NCI-H1048 (cell line): ENCODE data around the gene CAV3.

Source experiments
- DNase-seq: peaks from one replicate; lab custom pipeline; 2025; lab: John Stamatoyannopoulos, UW

Gene CAV3

DNA sequence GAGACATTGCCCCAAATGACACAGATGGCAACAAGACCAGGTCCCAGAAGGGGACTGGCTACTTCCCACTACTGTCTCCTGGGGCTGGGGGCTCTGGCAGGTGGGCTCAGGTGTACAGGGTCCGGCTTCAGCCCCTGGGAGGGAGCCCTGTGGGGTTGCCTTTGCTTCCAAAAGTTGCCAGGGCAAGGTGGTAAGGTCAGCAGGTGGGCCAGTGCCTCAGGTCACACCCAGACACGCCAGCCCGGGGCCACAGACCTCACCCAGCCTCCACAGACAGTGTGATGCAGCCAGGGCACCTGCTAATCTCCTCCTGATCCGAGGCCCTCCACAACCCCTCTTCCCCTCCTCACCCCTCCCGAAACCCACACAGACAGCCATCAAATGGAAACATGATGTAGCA is 28.3 kb downstream of the CAV3 start:
- no peak for DNase-seq

DNA sequence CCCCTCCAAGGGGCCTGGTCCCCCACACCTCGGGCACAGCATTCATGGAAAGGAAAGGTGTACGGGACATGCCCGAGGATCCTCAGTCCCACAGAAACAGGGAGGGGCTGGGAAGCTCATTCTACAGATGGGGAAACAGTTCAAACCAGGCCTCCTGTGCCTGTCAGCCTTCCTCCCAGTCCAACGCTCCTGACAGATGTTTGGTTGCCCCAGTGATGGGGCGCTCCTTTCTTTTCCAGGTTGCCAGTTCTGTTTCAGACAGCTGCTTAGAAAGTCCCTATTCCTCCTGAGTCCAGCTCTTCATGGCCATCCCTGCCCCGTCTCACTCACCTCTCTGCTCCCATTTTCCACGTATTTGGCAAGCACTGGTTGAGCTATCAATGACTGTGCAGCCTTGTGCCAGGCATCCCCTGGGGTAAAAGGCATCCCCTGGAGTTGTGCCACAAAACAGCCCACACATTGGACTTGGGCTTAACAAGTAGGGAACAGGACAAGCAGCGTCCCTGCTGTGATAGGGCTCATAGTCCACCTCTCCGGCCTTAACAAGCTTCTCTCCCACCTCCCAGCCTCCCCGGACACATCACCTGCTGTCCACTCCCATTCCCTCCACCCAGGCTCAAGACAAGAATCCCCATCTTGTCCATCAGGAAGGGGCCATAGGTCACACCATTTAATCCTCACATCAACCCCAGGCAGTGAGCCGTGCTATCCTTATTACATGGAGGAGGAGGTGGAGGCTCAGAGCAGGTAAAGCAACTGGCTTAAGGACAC is 29.2 kb downstream of the CAV3 start:
- DNase-seq = no peak

DNA sequence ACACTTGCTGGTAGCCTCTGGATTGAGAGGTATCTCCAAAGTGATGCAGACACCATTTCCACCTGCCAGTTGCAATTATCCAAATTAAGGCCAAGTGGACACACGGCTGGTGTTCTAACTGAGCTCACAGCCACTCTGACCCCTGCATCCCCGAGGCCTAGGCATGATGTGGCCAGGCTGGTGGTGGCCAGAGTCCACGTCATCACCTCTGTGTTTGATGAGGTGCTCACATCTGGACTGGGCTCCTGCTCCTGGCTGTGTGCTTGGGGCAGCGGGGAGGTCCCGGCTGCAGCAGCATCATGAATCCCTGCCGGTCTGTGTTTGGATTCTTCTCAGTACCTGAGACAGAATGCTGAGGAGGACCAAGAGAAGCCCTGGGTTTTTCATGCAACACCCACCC is 30.9 kb downstream of the CAV3 start:
- DNase-seq = no peak

DNA sequence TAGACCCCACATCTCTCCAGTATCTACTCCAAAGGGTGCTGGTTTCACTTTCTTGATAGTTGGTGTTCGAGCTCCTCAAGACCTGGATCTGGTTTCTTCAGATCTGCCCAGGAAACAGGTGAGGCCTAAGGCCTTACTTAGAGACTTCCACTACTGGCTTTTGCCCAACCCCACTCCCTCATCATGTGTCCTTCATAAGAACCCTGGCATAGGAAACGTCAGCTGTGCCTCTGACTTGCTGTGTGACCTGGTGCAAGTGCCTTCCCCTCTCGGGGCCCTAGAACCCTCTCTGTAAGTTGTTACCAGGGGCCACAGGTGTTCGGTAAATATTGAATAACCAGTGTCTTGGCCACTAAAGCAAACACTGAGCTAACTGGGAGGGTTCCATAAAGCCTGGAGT is 31.9 kb downstream of the CAV3 start:
- no peak for DNase-seq

DNA sequence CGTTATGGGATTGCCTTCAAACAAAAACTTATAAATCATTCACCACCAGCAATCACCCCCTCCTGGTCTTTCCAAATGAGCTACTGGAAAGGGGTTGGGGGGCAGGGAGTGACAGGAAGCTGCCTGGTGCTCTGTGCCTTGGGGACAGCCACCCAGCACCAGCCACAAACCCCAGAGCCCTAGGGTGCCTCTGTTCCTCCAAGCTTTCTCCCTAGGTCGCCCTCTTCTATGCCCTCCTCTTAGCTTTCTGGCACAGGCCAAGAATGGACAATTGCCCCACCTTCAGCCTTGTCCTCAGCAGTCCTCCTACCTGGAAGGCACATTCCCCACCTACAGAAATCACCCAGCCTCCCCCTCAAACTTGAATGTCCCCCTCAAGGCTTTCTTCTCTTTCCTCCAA is 32.5 kb downstream of the CAV3 start:
- no peak for DNase-seq

DNA sequence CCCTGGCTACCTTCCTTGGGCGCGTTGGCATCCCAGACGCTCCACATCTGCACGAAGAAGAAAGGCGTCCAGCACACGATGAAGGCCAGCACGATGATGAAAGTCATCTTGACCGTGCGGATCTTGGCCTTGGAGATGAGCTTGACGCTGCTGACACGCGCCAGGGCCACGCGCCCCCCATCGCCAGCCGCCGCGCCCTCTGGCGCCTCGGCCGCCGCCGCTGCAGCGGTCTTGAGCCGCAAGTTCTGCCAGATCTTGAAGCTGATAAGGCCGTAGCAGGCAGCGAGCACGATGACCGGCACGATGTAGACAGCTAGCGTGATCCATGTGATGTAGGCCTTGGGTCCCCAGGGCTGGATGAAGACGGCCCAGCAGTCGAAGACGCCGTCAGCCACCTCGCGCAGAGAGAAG is 33.7 kb downstream of the CAV3 start:
- no peak for DNase-seq

DNA sequence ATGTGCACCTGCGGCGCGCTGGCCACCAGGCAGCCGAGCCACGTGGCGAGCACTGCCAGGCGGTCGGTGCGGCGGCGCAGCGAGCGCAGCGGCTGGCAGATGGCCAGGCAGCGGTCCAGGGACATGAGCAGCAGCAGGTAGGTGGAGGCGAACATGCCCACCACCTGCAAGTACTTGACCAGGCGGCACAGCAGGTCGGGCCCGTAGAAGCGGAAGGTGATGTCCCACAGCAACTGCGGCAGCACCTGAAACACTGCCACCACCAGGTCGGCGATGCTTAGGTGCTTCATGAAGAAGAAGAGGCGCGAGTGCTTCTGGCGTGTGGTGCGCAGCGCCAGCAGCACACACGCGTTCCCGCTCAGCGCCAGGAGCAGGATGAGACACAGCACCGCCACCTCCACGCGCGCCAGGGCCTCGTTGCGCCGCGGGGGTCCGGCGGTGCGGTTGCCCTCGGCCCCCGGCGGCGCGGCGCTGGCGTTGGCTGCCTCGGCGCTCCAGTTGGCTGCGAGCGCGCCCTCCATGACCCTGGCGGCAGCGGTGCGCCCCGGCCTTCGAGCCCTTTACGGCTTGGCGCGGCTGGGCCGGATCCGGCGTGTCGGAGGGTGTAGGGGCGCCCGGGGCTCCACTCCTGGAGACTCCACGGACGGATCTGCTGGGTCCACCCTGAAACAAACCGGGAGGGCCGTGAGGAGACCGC is 34.2 kb downstream of the CAV3 start:
- no peak for DNase-seq

DNA sequence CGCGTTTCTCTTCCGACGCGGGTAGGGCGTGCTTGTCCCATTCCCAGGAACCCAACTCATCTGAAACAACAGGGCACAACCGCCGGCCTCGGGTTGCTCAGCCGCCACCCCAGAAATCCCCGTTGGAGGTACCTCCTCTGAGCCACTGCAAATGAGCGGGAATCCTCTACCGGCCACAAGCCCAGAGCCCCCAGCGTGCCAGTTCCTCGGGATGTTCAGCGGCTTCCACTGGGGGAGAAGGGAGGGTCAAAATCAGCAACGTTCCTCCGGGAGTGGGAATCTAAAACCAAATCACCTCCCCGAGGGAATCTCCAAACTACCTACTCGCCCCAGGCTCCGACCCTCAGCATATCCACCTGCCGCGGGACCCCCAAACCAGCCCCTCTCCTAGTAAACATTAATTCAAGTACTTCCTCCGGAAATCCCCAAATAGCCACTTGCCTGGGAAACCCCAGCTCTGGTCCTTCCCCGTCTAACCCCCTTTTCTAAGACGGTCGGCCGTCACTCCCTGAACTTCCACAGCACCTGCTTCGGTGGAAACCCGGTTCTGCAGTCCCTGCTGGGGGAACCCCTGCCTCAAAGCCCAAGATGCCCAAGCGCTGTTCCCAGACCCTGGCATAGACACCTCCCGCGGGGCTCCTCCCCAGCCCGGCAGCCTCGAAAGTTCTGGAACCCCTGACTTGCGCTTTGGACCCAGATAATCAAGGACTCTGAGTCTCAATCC is 34.9 kb downstream of the CAV3 start:
- DNase-seq = no peak

DNA sequence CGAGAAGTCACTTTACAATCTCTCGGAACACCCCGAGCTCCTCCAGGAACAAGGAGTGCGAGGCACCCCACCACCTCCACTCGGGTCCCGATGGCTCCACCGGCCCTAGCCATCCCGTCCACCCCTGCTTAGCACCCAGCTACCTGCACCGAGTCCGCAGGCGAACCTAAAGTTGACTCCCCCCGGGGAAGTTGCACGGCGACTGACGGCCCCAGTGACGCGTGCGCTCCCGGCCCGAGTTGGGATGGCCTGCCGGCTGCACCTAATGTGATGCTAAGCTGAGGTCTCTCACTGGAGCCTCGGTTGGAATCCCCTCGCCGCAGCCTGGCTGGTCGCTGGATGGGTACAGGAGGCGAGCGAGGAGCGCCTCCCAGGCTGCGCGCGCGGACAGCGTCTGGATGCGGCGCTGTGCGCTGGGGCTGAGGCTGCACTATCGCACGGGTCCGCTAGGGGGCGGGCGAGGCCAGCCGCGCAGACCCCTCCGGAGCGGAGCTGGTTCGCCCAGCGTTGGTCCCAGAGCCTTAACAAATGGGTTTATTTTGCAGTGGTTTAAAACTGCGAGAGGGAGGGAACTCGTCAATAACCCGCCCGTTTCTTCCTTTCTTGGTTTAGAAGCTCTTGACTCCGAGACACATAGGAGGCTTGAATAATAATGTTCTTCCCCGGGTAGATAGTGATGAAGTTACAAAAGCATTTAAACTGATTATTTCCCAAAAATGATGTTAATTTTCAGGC is 35.7 kb downstream of the CAV3 start, which contains the start of gene OXTR:
TSS of gene OXTR (minus strand) at position 526 of the 735 bp plus-strand sequence. CDS start 1,426 bp downstream, outside the sequence.
- DNase-seq = no peak

DNA sequence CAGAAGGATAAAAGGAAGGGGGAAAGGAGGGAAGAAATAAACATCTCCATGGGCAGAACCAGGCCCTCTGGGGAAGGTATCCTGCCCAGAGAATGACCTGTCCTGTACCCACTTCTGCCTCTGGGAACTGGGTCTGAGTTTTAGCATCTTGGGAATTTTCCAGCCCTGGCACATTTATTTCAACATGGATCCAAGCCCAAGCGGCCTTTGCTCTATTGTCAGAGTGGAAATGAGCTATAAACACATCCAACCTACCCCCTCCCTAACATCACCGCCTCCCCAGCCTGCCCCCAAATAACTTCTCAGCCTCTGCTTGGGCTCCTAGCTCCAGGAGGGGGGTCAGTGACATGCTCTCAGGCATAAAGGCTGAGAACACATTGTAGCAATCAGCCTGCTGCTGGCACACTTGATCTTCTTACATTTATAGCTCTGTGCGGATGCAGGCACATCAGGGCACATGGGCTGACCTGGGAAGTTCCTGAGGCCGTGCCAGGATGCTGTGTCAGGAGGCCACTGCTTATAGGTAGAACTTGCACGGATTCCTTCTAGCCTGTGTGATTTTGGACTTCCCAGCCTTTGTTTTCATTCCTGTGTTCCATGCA is 40.4 kb downstream of the CAV3 start:
- DNase-seq = no peak

DNA sequence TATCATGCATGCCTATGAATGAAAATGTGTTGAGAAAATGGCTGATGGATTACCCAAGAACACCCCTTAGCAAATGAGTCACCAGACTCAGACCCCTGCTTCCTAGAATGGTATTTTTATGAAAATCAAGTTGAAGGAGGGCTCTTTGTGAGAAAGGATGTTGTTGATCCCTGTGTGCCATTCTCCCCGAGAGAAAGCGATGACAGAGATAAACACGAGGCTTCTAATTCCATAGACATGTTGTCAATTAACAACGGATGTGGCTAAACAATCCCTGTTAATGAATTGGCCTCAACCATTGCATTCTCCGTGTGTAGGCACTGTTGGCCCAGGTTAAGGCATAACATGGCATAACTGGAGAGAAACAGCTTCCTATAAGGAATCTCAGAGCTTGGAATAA is 41.6 kb downstream of the CAV3 start:
- DNase-seq = no peak

DNA sequence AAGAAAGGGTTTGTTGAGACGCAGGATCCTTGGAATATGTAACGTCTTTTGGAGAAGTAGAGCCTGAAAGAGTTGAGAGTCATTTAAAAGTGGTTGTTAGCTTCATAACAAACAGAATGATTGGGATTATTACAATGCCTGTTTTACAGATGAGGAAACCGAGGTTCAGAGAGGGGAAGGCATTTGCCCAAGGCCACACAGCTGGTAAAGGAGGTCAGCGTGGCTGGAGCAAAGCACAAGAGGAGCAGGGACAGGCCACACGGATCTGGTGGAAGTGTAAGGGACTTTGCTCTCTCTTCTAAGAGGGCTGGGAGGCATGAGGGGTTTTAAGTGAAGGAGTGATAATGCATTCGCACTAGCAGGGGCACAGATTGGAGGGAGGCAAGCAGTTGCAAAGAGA is 42.0 kb downstream of the CAV3 start:
- no peak for DNase-seq

DNA sequence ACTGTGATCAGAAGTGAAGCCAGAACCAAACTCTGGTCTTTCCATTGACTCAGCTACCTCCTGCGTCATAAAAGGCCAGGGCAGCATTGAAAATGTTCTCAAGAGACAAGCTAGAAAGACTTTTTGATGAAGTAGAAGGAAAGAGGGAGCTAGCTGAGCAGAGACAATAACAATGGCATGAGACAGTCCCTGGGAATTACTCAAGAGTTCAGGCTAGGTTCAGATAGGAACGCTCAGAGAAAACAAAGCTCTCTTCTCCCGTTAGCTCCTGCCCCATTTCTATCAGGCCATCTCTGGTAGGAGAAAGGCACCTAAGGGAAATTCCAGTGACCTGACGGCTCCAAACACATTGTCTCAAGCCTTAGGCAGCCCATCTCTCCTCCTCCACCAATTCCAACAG is 42.8 kb downstream of the CAV3 start:
- DNase-seq = no peak

DNA sequence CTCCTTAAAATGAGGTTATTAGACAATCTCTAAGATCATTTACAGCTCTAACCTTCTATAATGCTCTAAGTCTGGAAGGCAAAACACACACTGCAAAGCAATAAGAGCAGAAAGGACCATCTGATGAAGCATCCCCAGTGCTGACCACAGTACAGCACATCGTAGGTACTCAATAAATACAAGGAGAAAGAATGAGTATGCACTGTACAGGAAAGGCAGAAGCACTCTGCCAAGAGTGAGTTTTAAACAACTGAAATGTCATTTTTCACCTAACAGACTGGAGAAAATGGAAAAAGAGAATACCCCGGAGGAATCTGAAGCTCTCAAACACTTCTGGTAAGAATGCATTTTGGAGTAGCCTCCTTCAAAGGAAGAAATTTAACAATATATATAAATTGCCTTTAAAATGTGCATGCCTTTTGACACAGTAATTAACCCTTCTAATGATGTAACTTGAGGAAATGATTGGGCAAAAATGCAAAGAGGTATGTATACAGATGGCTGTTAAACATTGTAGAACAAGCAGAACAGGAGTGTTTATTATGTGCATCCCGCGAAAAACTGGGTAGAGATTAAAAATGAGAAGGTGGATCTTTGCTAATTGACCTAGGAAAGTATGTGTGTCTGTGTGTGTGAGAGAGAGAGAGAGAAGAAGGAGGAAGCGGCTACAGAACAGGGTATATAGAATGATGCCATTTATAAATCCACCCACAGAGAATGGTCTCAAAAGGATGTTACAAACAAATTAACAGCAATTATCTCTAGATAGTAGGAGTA is 43.8 kb downstream of the CAV3 start:
- DNase-seq = no peak

DNA sequence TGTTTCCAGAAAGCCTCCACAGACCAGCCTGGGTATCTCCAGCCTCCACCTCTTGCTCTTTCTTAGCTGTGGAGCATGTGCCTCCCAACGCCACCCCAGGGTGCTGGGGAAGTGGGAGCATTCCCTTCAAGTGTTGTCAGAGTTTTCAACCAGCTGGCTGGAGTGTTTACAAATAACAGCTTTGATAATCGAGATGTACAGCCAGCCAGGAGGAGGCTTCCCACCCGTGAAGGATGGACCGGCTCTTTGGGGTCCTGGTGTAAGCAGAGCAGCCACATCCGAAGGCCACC is 44.3 kb downstream of the CAV3 start:
- no peak for DNase-seq

DNA sequence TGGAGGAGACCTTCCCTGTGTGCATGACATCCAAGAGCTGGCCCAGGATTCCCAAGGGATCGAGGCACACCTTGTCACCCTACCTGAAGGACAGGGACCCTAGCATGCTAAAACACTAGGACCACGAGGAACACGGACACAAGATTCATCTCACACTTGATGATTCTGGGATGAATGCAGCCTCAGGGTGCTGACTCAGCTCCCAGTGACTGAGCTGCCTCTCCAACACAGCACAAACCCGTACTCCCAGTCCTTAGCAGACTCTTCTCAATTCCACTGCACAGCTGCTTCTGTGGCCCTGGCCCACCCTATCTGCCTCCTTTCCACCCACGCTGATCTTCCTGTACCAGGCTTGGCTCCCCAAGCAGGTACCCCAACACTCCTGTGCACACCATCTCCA is 44.9 kb downstream of the CAV3 start:
- no peak for DNase-seq

DNA sequence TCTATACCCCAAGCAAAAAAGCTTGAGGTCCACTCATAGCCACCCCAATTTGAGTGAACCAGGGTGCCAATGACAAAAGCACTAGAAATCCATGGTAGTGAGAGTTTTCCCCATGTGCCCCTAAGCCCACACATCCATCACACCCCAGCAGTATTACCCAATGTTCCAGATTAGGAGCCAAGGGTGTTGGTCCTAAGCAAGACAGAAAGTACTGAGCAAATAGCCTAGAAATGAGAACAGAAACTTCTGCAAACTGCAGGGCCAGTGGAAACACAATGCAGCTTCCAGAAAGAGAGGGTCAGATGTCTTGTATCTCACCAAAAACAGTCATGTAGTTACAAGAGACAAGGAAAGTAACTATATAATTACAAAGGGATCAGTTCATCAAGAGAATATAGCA is 46.7 kb downstream of the CAV3 start:
- DNase-seq = no peak

DNA sequence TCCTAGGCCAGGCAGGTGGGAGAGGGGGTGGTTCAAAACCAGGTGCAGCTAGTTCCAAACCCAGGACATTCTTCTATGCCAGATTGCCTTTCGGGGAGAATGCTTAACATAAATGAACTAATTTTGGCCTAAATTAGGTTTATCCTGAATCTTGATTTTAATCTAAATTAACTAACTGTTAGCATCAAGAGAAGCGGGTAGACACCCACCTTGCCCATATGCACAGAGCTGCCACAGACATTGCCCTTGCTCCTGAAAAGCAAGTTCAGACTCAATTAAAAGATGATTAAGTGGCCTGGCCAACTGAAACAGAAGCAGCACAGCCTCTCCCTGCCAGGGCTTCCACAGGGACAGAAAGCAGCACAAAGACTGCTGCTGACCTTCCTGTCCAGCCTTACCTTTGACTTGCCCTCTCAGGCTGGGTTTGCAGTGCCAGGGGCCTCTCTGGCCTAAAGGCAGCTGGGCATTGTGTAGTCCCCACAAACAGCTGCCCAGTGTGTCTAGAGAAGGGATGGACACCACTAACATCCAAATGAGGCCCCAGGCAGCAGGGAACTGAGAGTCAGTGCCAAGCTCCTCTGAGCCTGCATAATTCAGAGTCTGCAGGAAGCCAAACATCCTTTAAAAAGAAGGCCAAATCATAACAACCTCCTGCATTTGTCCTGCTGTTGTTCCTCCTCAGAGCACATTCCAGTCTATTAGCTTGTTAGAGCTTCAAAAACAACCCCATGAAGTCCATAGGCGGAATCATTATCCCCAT is 51.3 kb downstream of the CAV3 start:
- DNase-seq = no peak

DNA sequence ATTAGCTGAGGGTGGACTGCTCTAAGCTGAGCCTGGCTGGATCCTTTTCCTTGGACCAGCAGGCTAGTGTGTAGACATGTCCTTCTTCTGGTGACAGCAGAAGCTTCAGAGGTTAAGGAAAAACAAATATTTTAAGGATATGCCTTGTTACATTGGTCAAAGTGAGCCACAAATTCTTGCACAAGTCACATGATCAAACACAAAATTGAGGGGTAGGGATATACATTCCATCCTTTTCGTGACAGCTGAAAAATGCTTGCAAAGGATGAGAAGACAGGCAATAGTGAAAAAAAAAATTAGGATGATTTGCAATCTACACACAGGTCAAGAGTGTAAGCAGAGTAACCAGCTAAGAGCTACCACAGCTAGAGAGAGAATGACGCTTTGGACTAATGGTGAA is 56.9 kb downstream of the CAV3 start:
- no peak for DNase-seq

DNA sequence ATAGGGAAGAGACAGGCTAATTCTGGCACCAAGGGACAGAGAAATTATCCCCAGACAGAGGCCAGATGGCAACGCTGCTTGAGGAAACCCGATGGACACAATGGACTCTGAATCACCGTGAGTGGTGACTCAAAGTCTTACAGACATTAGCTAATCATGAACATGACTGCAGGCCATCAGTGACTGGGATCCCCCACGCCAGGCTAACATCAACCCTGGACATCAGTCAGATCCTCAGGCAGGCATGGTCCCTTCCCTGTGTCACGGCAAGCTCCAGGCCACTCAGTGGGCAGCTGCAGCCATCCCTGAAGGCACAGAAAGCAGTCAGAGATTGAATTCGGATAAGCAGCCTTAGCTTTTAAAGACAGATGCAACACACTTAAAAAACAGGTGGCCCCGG is 59.6 kb downstream of the CAV3 start:
- no peak for DNase-seq

DNA sequence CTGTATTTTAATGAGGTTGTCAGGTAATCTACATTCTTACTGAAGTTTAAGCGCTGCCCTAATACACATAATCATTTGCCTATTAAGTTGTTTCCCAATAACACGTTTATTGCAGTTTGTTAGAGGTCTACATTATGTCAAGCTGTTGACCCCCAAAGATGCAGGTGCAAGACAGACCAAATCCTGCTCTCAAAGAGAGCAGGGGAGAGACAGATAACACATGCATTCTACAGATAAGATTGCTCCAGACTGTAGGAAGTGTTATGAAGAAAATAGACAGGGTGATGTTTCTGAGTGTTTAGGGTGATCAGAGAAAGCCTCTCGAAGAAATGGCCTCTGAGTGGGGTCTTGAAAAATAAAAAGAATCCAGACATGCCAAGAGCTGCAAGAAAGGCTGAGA is 60.6 kb downstream of the CAV3 start:
- no peak for DNase-seq
